ENCODE measurements around the gene MYH1.
"Not testable (repeated sequence)": the region's sequence is repeated elsewhere in the genome, so short reads cannot be mapped to it uniquely, and the experiment has no call there.

The MYH1 gene

DNA sequence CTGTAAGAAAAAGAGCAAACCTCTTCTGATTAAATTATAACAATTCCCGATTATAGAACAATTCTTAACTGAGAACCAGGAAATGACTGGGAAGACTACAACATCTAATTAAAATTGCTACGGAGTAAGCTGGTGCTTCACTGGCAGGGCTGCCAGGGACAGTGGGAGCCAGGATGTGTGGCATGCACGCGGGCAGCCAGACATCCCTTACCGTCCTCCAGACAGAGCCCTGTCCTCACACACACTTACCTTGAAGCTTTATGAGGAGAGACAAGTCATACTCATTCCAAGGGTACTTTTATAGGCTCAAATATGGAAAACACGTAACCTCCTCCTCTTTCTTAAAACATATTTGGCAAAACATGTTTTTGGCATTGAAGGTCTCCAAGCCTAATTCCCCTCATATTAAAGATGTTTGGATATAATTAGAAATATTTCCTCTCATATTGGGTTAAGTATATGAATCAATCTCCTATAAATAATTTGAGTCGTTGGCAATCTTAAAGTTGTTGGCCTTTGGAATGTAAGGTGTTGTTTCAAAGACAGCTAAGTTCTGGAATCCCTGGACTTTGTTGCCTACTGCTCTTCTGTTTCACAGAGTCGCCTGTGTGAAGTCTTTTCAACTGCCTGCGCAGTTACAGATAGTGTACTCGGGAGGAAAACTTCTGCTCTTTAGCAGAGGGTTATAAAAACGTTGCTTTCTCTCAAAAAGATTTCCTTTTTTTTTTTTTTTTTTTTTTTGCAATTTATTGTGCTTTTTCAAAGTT is at the start of gene MYH1:
Gene MYH1, minus strand, starts transcription at position 272 of the 767 bp plus-strand sequence. CDS start 1,900 bp downstream, outside the sequence.
- DNase-seq = no peak

DNA sequence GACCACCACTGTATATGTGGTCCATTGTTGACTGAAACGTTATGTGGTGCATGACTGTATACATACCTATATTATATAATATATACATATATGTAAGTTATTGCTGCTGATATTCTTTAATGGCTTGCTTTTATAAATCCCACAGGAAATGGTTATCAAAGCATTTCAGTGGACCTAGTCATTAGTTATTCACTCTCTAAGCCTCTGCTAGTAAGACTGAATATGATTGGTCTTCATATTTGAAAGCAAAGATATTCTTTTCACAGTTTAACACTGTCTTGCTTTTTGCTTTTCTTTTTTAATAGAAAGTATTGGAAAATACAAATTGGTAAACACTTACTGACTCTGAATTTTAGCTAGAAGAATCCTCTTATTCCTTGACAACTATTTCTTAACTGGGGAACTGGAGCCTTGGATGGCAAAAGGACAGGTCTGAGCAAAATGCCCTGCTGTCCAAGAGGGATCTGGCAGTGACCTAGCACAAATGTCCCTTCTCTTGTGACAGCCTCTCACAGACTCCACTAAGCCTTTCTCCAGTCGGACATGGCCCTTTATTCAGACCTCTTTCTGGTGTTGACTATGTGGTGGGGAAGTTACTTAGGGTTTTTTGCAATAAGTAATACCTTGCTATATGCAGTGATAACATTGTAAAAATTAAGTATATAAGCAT is 45.8 kb upstream of the MYH1 start:
- no peak for DNase-seq

DNA sequence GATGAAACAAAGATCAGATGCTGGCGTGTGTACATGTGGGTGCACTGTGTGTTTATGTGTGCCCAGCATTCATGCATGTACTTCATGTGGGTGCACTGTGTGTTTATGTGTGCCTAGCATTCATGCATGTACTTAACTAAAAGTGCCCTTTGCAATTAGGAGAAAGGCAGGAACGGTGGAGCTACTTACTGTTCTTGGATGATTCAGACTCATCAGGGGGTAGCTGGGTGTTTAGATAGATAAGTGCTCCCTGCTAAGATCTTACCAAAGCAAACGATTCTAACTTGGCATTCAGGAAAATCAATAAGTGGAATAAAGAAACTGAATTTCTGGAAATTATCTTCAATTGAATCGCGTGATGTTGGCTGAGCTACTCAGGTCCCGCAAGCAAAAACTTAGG is 39.7 kb upstream of the MYH1 start:
- no peak for DNase-seq

DNA sequence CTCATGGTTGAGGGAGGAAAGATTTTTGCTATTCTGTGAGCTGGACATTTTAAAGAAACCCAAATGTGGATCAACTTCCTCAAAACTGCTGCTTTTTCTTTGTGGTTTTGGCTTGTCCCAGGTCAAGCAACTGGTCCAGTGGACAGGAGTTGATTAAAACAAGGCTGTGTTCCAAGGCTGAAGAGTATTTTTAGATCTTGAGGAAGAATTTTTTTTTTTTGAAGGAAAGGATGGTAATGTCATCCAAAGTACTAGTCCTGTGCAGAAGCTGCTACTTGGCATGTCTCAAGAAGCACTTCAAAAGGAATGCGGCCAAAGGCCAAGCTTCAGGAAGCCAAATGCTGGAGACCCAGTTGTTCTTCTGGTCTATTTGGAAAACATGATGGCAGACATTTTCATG is 39.1 kb upstream of the MYH1 start:
- no peak for DNase-seq

DNA sequence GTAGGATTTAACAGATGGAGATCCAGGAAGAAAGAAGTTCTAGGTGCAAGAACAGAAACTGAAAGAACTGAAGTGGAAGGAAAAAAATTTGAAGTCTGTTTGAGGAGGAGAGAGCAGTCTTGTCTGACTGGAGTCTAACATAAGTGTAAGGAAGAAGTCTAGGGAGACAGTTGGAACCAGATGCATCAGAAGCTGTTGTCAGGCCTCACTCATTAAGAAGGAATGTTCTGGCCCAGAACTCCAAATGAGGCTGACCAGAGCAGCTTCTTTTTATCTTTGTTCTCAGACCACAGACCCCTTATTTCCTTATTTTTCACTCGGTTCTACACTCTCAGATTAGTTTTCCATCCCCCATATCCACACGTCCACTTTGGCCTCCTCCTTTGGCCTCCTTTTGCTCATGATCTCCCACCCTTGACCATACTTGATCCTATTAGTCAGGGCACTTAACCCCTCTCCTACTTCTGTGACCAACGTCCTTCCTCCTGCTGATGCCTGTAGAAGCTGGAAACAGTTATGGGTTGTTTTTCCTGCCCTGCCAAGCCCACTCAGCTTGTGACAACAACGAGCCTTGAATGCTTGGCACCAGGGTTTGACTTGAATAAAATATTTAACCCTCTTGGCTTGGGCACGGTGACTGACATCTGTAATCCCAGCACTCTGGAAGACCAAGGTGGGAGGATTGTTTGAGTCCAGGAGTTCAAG is 38.1 kb upstream of the MYH1 start:
- DNase-seq = no peak

DNA sequence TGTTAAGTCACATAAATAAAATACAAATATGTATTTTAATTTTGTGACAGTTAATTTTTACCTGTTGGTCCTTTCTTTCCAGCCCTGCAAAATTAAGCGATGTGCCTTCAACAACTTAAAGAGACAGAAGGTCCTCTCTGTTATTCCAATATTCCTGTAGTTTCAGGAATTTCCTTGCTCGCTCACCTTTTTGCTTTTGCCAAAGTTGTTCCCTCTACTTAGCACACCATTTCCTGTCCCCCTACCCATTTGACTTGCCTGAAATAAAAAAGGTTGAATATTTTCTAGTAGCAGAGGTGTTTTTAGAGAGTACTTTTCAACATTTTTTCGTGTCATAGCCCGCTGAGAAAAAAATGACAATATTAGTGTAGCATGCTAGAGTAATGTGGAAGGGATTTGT is 31.7 kb upstream of the MYH1 start:
- DNase-seq = no peak

DNA sequence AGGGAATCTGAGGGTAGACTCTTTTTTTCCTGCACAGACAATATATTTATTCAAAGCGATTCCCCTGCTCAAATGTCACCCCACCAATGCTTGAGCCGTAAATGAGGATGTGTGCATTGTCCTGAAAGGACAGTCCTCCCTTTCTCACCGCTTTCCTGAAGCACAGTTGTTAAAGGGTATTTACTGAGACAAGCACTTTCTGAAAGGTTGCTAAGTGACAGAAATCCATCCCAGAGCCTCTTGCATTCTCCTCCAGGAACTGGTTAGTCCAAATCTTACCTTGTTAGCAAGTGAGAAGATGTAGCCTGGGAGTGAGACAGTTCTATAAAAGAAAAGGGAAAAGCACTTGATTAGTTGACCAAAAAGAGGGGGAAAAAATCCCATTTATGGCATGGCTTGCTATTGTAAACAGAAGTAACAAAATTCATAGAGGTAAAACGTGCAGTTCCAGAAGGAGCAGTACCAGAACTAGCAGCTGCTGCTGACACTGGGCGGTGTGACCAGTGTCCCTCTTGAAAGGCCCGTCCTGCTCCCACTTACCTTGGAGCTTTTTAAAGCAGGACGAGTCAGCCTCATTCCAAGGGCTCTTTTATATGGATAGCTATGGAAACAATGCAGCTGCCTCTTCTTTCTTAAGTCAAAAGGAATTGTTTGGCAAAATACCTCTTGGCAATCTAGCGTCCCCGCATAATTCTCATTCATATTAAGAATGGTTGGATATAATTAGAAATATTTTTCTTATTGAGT is 30.9 kb upstream of the MYH1 start, which contains the start of gene MYH2:
Gene MYH2, minus strand, starts transcription at position 563 of the 747 bp plus-strand sequence. CDS start 1,738 bp downstream, outside the sequence.
- no peak for DNase-seq

DNA sequence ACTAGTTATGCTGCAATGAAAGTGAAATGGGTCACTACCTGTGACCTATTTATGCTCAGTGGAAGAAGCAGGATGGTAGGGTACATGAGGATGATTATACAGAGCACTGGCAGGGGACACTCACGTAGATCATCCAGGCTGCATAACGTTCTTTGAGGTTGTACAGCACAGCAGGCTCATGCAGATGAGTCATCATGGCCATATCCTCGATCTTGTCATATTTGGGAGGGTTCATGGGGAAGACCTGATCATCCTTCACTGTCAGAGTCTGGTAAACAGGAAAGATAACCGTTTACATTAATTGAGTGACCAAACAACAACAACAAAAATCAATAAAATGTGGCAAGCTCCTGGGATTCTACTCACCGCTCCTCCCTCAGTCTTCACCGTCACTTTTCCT is 29.0 kb upstream of the MYH1 start:
- no peak for DNase-seq

DNA sequence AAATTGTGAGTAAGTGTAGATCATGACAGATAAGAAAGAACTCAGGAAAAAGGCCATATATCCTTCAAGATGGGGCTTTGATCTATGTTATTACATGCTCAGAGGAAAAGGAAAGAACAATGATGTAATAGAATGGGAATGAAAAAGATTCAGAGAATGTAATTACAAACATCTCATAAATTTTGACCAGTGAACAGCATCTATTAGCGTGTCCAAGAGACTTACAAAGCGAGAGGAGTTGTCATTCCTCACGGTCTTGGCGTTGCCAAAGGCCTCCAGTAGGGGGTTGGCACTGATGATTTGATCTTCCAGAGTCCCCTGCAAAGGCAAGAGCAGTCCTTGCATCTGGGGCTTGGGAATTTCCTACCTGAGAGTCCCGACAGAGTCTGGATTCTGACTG is 25.1 kb upstream of the MYH1 start:
- DNase-seq = not testable (repeated sequence)

DNA sequence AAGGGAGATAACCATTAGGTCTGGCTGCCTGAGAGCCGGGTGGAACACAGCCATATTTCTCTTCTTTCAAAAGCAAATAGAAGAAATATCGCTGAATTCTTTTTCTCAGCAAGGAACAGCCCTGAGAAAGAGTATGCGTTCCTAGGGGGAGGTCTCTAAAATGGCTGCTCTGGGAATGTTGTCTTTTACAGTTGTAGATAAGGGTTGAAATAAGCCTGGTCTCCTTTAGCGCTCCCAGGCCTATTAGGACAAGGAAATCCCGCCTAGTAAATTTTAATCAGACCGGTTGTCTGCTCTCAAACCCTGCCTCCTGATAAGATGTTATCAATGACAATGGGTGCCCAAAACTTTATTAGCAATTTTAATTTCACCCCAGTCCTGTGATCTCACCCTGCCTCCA is 22.8 kb upstream of the MYH1 start:
- DNase-seq = not testable (repeated sequence)

DNA sequence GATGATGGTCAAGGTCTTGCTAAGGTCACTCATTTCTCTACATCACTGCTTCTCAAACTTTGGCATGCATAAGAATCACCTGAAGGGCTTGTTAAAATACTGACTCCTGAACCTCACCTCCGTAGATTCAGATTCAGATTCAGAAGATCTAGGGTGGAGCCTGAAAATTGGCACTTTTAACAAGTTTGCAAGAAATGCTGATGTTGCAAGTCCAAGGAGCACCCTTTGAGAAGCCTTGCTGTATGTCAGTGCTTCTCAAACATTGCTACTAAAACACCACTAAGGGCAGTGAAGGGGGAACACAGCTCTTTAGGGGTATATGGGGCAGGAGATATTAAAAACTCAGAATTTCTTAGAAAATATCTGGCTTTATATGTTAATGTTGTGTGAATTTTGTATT is 13.7 kb upstream of the MYH1 start:
- no peak for DNase-seq

DNA sequence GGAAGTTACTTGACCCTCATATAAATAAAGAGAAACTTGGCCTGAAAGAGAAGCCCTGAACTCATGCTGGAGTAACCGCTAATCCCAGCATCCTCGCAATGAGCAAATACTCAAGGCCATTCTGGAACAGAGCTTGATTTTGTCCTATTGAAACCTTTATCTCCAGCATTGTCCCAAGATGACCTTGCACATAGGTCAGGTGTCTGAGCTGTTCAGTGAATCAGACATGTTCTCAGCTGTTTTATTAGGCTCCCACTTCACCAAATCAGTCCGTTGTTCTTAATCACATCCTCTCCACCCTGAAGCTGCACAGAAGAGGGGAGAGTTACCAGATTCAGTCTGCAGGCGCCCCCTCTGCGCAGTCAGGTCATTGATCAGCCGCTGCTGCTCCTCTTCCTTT is 9.1 kb upstream of the MYH1 start:
- DNase-seq = no peak

DNA sequence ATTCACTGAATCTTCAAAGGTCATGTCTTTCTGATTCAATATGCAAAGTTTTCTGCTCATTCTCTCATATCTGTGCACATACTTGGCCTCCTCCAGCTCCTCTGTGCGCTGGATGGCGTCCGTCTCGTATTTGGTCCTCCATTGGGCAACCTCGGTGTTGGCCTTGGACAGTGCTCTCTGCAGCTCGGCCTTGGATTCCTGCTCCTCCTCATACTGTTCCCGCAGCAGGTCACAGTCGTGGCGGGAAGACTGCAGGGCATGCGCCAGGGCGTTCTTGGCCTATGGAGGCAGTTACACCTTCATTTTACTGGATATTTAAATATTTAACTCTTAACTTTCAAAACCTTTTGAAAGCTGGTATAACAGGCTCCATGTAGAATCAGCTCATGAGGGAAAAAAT is 8.2 kb upstream of the MYH1 start:
- no peak for DNase-seq

DNA sequence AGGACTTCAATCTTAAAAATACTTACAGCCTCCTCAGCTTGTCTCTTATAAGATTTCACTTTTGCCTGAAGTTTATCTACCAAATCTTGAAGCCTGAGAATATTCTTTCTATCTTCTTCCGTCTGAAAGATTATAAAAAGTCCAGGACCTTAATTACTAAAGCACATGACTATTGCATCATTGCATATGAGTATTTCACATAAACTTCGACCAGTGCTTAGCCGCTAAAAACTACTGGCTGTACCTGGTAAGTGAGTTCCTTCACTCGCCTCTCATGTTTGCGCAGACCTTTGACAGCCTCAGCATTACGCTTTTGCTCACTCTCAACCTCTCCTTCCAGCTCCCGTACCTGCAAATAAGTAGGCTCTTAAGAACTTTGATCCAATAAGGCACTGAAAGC is 4.7 kb upstream of the MYH1 start:
- DNase-seq = no peak

DNA sequence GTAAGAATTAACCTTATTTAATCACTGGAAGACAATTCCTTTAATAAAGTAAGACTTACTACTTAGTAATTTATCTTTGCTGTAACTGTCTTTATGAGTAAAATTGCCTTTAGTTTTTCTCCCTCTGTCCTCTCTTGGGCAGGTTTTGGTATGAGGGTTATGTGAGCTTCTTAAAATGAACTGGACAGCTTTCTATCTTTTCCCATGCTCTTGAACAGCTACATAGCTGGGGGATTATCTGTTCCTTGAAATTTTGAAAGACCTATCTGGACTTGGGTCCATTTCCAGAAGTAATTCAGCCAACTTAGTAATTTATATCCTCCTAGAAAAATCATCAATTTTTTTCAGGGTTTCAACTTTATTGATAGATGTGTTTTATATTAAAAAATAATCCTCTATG is 3.6 kb upstream of the MYH1 start:
- DNase-seq = no peak

DNA sequence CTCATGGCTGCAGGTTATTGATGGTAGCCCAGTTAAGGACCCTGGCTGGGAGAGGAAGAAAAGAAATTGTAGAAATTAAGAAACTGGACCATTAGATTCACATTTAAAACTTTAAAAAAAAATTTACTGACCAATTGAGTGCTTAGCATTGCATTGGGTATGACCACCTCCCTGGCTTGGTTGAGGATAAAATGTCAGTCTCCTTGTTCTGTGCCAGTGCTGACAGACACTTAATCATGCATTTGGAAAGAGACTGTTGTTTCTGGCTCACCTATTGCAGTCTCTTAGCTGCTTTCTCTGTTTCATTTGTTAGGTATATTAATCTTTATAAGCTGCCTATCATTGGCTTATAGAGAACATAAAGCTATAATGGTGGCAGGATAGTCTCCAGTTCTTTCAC is 1.7 kb downstream of the MYH1 start:
- DNase-seq = no peak

DNA sequence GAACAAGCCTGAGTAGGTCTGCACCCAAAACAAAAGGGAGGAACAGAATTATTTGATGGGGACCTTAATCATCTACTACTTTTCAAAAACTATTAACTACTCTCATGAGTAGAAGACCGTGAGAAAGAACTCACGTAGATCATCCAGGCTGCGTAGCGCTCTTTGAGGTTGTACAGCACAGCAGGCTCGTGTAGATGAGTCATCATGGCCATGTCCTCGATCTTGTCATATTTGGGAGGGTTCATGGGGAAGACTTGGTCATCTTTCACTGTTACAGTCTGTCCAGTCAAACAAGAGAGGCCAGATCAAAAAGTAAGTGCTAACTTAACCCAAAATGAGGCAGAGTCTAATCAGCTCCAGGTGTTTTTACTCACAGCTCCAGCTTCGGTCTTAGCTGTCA is 2.3 kb downstream of the MYH1 start:
- DNase-seq = no peak

DNA sequence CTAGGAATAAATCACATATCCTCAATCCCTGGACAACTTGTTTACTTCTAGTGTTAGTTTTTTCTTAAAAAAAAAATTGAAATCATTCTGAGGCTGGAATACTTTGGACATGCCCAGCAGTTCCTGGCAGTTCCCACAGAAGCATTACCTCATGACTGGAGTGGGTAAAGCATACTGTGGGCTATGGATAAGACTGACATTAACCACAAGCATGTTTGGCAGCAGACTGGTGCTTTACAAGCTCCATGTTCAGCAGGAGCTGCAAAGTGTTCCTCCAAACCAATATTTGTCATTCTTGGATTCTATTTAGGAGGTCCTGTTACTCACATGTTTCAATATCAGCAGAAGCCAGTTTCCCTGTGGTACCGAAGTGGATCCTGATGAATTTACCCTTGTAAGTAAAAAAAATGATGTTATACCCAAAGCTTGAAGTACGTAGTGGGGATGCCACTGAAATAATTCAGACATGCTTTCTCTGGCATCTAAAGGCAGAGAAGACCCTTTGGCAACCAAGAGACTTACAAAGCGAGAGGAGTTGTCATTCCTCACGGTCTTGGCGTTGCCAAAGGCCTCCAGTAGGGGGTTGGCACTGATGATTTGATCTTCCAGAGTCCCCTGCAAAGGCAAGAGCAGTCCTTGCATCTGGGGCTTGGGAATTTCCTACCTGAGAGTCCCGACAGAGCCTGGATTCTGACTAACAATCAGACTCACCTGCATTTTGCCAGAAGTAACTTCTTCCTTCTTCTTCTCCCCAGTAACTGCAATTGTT is 4.9 kb downstream of the MYH1 start:
- no peak for DNase-seq

DNA sequence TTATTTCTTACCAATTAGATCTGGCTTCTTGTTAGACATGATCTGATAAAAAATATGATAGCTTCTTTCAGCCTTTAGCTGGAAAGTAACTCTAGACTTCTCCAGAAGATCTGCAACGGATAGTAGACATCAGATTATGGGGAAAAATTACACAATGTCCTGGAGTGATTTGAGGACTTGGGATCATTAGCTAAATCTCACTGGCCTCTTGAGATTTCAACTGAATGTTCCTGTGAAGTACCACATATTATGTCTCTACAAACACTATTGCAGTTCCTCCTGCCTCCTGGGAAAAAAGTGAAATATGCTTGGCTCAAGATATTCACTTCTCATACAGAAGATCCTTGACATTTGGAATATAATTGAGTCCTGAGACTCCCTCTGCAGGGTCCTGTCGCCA is 5.5 kb downstream of the MYH1 start:
- DNase-seq = no peak

DNA sequence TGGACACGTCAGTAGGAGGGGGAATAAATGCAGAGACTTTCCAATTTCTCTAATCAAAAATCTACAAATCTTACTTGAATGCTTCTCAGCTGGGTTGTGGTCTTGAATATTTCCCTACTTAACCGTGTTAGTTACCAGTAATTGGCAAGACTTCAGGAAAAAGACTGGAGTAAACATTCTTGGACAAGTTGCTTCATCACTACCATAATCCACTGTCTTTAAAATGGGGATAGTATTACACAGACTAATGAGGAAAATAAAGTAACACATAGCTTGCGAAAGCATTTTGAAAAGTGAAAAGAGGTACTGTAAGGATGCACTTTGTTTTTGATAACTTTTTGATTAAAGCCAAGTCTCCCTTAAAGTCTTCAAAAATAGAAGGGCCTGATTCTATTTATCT is 18.4 kb downstream of the MYH1 start:
- DNase-seq = no peak

DNA sequence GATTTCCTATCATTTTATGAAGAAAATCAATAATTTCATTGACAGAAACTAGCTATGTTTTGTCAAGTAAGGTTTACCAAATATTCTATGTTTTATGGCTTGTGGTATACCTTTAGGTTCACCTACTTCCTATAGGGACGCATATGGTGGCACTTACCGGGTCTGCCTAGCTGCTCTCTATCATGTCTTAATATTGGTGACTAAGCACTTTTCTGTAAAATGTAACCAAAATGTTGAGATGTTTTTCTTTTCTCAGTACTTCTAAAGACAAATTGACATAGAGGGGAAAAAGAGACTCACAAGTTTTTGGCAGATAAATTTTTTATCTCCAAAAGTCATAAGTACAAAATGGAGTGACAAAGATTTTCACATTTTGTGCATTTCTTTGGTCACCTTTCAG is 26.3 kb downstream of the MYH1 start:
- DNase-seq = no peak

DNA sequence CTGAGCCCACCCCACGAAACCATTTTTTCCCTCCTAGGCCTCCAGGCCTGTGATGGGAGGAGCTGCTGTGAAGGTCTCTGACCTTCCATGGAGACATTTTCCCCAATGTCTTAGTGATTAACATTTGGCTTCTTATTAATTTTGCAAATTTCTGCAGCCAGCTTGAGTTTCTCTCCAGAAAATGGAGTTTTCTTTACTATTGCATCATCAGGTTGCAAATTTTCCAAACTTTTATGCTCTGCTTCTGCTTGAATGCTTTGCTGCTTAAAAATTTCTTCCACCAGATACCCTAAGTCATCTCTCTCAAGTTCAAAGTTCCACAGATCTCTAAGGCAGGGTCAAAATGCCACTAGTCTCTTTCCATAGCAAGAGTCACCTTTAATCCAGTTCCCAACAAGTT is 36.1 kb downstream of the MYH1 start:
- no peak for DNase-seq

DNA sequence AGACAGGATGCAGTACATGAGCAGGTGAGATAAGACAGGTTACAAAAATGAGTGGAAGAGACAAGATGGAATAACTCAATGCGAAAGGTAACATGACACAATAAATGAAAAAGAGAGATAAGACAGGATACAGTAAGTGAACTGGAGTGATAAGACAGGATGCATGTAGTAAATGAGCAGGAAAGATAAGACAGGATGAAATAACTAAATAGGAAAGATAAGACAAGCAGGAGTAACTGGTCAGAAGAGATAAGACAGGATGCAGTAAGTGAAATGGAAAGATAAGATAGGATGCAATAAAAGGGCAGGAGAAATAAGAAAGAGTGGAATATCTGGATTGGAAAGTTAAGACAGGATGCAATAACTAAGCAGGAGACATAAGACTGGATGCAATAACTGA is 40.6 kb downstream of the MYH1 start:
- DNase-seq = no peak

Measured in suppressor macrophage treated with lipopolysaccharide for 4 hours (primary cell).